GM12872 (cell line): ENCODE data around the gene RASA3.

Experiments used
- CTCF ChIP-seq: IDR thresholded peaks from 3 replicates; pipeline ENCODE4 v1.5.1; 2011; ENCODE audit warnings: low read depth, mild to moderate bottlenecking, low read length, moderate library complexity; ENCODE audit not compliant: insufficient read depth

RASA3 gene

DNA sequence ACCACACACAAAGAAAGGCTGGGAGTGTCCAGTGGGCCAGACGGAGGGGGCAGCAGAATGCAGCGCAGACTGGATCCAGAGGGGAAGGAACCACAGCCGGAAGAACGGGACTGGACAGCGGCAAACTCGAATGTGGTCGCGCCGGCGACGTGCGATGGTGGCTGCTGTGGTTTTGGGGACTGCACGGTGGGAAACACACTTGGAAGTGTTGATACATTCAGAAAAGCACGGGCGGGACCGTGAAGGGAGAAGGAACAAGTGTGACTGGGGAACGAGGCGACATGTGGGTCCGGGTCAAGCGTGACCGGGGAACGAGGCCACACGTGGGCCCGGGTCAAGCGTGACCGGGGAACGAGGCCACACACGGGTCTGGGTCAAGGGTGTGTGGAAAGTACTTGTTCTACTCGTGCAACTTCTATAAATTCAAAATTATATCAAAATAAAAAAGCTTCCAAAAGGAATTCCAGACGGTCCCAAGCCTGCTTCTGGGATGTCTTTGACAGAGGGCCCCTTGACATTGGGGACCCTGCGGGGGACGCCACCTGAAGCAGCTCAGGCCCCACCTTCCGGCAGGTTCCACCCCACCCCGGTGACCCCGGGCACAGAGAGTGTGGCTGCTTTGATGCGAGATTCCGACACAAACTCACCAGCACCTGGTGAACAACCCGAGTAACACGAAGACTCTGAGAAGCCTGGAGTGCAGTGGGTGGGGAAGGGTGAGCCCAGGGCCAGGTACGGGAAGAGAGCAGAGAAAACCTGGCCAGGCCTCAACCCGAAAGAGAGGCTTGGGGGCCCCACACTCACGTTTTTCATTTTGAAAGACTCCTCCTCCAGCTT lies 133.4 kb downstream of the RASA3 start:
- no peak for TF ChIP-seq CTCF

- no peak for TF ChIP-seq CTCF
These were observed 134.3 kb downstream of the RASA3 start for GRCh38 chr13:113997845-113998751.

GRCh38 chr13:113996912-113997745 lies 135.3 kb downstream of the RASA3 start:
- no peak for TF ChIP-seq CTCF

DNA sequence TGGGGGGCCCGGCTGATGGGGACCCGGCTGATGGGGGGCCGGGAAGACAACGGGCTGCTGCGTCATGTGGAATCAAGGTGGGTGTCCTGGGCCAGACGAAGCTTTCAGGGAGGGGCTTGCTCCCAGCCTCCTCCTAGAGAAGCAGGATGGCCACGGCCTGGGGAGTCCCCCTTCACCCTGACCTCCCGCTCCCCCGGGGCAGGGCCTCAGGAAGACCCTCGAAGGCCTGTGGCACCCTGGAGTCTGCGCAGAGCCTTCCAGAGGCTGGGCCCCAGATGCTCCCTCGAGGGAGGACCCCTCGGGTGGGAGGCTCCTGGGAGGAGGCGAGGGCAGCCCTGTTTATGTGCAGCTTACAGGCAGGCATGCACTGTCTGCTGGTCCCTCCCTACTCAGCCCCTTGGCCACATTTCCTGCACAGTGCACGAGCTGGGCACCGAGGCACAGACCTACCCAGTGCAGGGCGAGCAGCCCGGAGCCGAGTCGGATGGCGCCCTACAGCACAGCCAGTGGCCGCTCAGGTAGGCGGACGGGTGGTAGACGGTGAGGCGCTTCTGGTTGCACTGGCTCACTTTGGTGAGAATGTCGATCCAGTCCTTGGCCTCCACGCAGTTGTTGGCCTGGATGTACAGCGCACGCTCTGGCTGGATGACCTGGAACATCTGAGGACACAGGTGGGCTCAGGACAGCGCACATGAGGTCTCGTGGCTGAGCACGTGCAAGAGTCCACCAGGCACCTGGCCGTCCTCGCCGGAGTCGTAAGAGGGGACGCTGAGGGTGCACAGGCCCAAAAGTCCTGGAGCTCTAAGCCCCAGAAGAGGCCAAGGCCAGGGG lies 136.1 kb downstream of the RASA3 start:
- TF ChIP-seq CTCF: no peak

DNA sequence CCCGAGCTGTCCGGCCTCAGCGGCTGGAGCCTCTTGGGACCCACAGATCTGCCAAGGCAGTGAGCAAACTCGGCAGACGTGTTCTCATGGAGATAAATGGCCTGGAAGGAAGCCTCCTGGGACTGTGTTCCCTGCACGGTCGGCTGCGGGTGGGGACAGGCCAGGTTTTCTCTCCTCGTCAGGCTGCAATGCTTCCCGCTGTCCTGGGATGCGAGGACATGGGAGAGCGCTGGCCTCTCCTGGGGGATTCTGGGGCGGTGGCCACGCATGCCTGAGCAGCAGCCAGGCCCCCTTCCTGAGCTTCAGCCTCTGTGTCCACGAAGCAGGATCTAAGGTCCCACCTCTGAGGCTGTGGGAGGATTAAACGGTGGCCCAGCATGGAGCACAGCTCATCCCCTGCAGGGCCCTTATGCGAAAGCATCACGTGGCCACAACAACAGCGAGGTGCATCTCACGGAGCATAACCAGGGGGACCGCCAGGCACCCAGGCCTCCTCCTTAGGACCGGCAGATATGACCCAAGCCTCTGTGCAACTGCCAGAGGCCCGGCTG lies 137.3 kb downstream of the RASA3 start:
- TF ChIP-seq CTCF: no peak

- TF ChIP-seq CTCF: no peak
These were observed 140.0 kb downstream of the RASA3 start for GRCh38 chr13:113992276-113993005.
